Vagina (tissue), 2 donors: ENCODE measurements around the gene NTM. TPM values are rescaled to one million over a fixed set of nuclear protein-coding genes. Genes with fewer than 3 reads are reported as not detected.

ENCODE experiments used
- DNase-seq, 2 donors: peaks; one replicate each; pipeline ENCODE4 v3.0.0-alpha.2; 2017; ENCODE audit errors: extremely low spot score in 2 of 2
- H3K27ac ChIP-seq: fragments of 200-600 bp; sonication (generic); one replicate; pipeline ENCODE4 v1.5.1; 2019
- H3K27me3 ChIP-seq: fragments of 200-600 bp; sonication (generic); one replicate; pipeline ENCODE4 v1.5.1; 2019
- H3K36me3 ChIP-seq, 2 donors: fragments of 200-600 bp; sonication (generic); one replicate each; pipeline ENCODE4 v1.5.1; 2017 to 2019
- H3K4me1 ChIP-seq: fragments of 200-600 bp; sonication (generic); one replicate; pipeline ENCODE4 v1.5.1; 2019
- H3K4me3 ChIP-seq, 2 donors: fragments of 200-600 bp; sonication (generic); 1 replicate in 1 of 2; 2 replicates in 1 of 2; pipeline ENCODE4 v1.5.1; 2016 to 2019
- H3K9me3 ChIP-seq: fragments of 200-600 bp; sonication (generic); one replicate; pipeline ENCODE4 v1.5.1; 2019
- CTCF ChIP-seq, 3 experiments: fragments of 450-650 bp in 2 of 3; fragments of 200-600 bp in 1 of 3; sonication (generic) in 1 of 3; IDR thresholded peaks; one replicate each; pipeline ENCODE4 v1.5.1; 2017 to 2019; ENCODE audit warnings: antibody characterized with exemption in 3 of 3, mild to moderate bottlenecking in 2 of 3, moderate library complexity in 2 of 3
- POLR2A ChIP-seq, 2 donors: fragments of 450-650 bp; IDR thresholded peaks; one replicate each; pipeline ENCODE4 v1.6.1; 2017; ENCODE audit warnings: antibody characterized with exemption in 2 of 2, mild to moderate bottlenecking in 2 of 2, moderate library complexity in 2 of 2
- POLR2AphosphoS5 ChIP-seq, 2 donors: sonication (generic); formaldehyde crosslinking; IDR thresholded peaks; one replicate each; pipeline ENCODE4 v1.9.0; 2017; ENCODE audit warnings: antibody characterized with exemption in 2 of 2, mild to moderate bottlenecking in 2 of 2, low read depth in 1 of 2; ENCODE audit not compliant: insufficient read depth in 1 of 2
- intact Hi-C: fragments of 100-400 bp; cut with DNase I; formaldehyde crosslinking; loops from one replicate; pipeline ENCODE4 v1.15.1; 2023
- total RNA-seq: library from RNA; depleted of rRNA; stranded (reverse); fragments of >200 nt; gene quantifications from one replicate; pipeline ENCODE4 v1.2.3, GENCODE V29; 2016

Gene NTM
- total RNA-seq, 1 donor from 2014 or later, result 4.2 TPM

GRCh38 chr11:131888230-131888855 lies 517.9 kb downstream of the NTM start:
- Histone ChIP-seq H3K9me3 (no peaks in the 10 kb centered on the region), H3K4me3 (no peak overlapping the region), H3K36me3 (no peaks in the 10 kb centered on the region), H3K27ac (no peak overlapping the region), H3K27me3 (no peaks in the 10 kb centered on the region), H3K4me1 (no peaks in the 10 kb centered on the region)
- no peak for DNase-seq
- intact Hi-C loops, result no loop called here
- TF ChIP-seq CTCF (IDR thresholded peaks at IDR 0.05) (no peak), POLR2AphosphoS5 (IDR thresholded peaks at IDR 0.05; ENCODE audit: insufficient read depth in 1 of 2, low read depth in 1 of 2) (no peak), POLR2A (IDR thresholded peaks at IDR 0.05) (no peak)

DNA sequence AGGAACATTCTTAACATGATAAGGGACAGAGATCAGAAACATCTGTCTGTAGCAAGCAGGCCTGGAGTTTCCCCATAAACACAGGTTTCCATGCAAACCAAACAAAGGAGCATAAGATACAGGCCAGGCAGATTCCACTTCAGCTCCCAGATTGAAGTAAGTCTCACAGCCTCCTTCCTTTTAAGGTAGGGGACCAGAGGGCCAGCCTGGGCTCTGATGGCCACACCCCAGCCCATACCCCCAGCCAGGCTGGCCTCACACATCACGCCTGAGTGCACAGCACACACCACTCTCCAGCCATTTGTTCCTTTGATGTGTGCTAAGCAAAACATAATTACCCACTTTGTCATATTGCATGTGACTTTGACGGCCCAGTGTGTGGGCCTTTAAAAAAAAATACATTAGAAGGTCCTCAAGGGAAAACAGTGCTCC lies 518.7 kb downstream of the NTM start:
- intact Hi-C loops, result no loop called here
- Histone ChIP-seq H3K9me3 (no peaks in the 10 kb centered on the region), H3K4me1 (no peaks in the 10 kb centered on the region), H3K4me3 (no peak overlapping the region), H3K36me3 (no peaks in the 10 kb centered on the region), H3K27me3 (no peaks in the 10 kb centered on the region), H3K27ac (no peak overlapping the region)
- DNase-seq, result no peak
- no peak for TF ChIP-seq CTCF (IDR thresholded peaks at IDR 0.05)
- TF ChIP-seq POLR2A (IDR thresholded peaks at IDR 0.05), result no peak
- TF ChIP-seq POLR2AphosphoS5 (IDR thresholded peaks at IDR 0.05; ENCODE audit: insufficient read depth in 1 of 2, low read depth in 1 of 2), result no peak

- Histone ChIP-seq H3K4me1 (no peaks in the 10 kb centered on the region), H3K4me3 (no peak overlapping the region), H3K9me3 (no peaks in the 10 kb centered on the region), H3K36me3 (no peaks in the 10 kb centered on the region), H3K27me3 (no peaks in the 10 kb centered on the region), H3K27ac (no peak overlapping the region)
- no peak for DNase-seq
- intact Hi-C loops, result no loop called here
- TF ChIP-seq POLR2A (IDR thresholded peaks at IDR 0.05), result no peak
- TF ChIP-seq CTCF (IDR thresholded peaks at IDR 0.05), result no peak
- no peak for TF ChIP-seq POLR2AphosphoS5 (IDR thresholded peaks at IDR 0.05; ENCODE audit: insufficient read depth in 1 of 2, low read depth in 1 of 2)
Measured at GRCh38 chr11:131889760-131890581, 519.6 kb downstream of the NTM start.

DNA sequence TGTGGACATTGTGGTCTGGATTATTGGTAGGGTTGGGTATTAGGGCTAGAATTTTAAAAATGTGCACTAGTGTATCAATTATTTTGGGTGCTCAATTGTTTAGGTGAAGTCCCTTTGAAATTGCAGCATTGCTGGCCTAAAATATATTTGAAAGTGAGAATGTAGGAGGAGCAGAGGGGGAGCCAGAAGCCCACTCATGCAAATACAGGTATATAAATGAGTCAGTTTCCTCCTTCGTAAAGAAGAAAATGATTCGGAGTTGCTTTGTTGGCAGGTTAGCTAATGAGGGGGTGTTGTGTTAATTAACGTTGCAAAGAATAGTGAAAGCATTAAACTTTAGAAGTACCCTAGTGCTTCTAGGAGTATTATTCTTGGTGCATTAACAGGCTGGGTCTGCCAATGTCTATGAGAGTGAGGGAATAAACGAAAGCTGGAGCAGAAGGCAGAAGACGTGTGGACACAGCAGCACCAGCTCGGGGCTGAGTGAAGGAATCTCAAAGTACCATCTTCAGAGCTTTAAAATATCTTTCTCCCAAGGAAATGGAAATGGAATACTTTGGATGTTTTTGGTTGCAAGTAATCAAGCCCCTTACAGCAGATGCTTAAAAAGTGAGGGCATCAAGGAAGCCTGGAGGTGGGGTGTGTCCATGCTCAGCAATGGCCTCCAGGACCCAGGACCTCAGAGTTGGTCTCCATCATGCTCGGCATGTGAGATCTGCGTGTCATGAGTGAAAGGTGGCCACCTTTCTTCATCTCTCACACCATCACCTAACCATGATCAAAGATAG lies 522.9 kb downstream of the NTM start:
- no peak for DNase-seq

More for the DNA sequence above, 522.9 kb downstream of the NTM start:
- TF ChIP-seq POLR2AphosphoS5 (IDR thresholded peaks at IDR 0.05; ENCODE audit: insufficient read depth in 1 of 2, low read depth in 1 of 2) (no peak), POLR2A (IDR thresholded peaks at IDR 0.05) (no peak), CTCF (IDR thresholded peaks at IDR 0.05) (no peak)
- no peaks in the 10 kb centered on the region for H3K4me1 ChIP-seq
- H3K9me3 ChIP-seq, result no peaks in the 10 kb centered on the region
- intact Hi-C loops, result no loop called here
- H3K36me3 ChIP-seq, result no peaks in the 10 kb centered on the region
- H3K4me3 ChIP-seq, result no peak overlapping the region
- H3K27ac ChIP-seq, result no peak overlapping the region
- no peaks in the 10 kb centered on the region for H3K27me3 ChIP-seq
